Measurements from ENCODE around the gene ADAM10. TPM values are rescaled to one million over a fixed set of nuclear protein-coding genes. Genes with fewer than 3 reads are reported as not detected.

Gene ADAM10
- total RNA-seq, 1 experiment from 2014 or later, result 159 TPM

DNA sequence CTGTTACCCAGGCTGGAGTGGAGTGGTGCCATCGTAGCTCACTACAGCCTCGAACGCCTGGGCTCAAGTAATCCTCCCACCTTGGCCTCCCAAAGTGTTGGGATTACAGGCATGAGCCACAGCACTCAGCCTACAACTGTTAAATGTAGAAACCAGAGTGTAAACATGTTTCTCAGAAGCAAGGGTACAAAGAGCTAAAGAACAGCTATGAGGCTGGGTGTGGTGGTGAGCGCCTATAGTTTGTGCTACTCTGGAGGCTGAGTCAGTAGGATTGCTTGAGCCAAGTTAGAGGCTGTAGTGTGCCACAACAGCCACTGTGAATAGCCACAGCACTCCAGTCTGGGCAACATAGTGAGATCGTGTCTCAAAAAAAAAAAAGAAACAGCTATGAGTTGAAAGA is 16.8 kb upstream of the ADAM10 start:
- WGBS (ENCODE audit: extremely low coverage, insufficient read length, low lambda C conversion rate), result no CpG with 5 or more reads among the region's 5 CpGs

More for the DNA sequence above, 16.8 kb upstream of the ADAM10 start:
- no peaks in the 10 kb centered on the region for H3K79me2 ChIP-seq (ENCODE audit: insufficient read depth, low read length)
- no peak overlapping the region for H3K23ac ChIP-seq (ENCODE audit: insufficient read length, low read depth, low read length)
- H3K79me1 ChIP-seq (ENCODE audit: insufficient read depth, low read depth, low read length, poor library complexity, severe bottlenecking), result no peaks in the 10 kb centered on the region
- no peak overlapping the region for H2AFZ ChIP-seq (ENCODE audit: low read length)
- H2BK20ac ChIP-seq (ENCODE audit: low read depth, low read length, poor library complexity, severe bottlenecking), result no peak overlapping the region
- Mint-ChIP-seq H3K36me3 (ENCODE audit: insufficient read depth in 1 of 3, low read depth in 3 of 3) (peaks cover 0 to 6% (median 6%) of the 10 kb centered on the region in 3 experiments; a peak in 4 of 7 replicates), H3K9me3 (peaks cover 9 to 10% of the 10 kb centered on the region in 2 experiments; a peak in 4 of 5 replicates), H3K4me3 (no peak overlapping the region), H3K27me3 (ENCODE audit: low read depth) (no peaks in the 10 kb centered on the region), H3K4me1 (peaks cover 8 to 11% of the 10 kb centered on the region in 2 experiments; a peak in 3 of 4 replicates), H3K27ac (peak overlapping the region in 1 of 3 experiments; percentile 13; a peak in 1 of 7 replicates)
- H2AK5ac ChIP-seq (ENCODE audit: insufficient read length, low read length), result no peak overlapping the region
- DNase-seq, result no peak
- no peak overlapping the region for H4K91ac ChIP-seq (ENCODE audit: insufficient read length, low read depth, low read length)
- H3K14ac ChIP-seq (ENCODE audit: insufficient read depth, low read length), result no peak overlapping the region
- H3K4ac ChIP-seq (ENCODE audit: low read depth, low read length), result no peak overlapping the region
- H2BK15ac ChIP-seq (ENCODE audit: low read depth, low read length), result no peak overlapping the region
- H3K18ac ChIP-seq (ENCODE audit: insufficient read length, low read depth, low read length), result no peak overlapping the region
- H3K27me3 ChIP-seq (ENCODE audit: insufficient read depth, low read length), result no peaks in the 10 kb centered on the region
- TF ChIP-seq, protein P1, sequence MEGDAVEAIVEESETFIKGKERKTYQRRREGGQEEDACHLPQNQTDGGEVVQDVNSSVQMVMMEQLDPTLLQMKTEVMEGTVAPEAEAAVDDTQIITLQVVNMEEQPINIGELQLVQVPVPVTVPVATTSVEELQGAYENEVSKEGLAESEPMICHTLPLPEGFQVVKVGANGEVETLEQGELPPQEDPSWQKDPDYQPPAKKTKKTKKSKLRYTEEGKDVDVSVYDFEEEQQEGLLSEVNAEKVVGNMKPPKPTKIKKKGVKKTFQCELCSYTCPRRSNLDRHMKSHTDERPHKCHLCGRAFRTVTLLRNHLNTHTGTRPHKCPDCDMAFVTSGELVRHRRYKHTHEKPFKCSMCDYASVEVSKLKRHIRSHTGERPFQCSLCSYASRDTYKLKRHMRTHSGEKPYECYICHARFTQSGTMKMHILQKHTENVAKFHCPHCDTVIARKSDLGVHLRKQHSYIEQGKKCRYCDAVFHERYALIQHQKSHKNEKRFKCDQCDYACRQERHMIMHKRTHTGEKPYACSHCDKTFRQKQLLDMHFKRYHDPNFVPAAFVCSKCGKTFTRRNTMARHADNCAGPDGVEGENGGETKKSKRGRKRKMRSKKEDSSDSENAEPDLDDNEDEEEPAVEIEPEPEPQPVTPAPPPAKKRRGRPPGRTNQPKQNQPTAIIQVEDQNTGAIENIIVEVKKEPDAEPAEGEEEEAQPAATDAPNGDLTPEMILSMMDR (conservative IDR thresholded peaks at IDR 0.05), result no peak
- H2BK12ac ChIP-seq (ENCODE audit: insufficient read length, low read depth, low read length), result no peak overlapping the region
- no peak overlapping the region for H2BK120ac ChIP-seq (ENCODE audit: low read depth, low read length, poor library complexity, severe bottlenecking)
- no peaks in the 10 kb centered on the region for H3K9me3 ChIP-seq (ENCODE audit: control insufficient read depth, low read depth, low read length)
- no peaks in the 10 kb centered on the region for H3K4me1 ChIP-seq (ENCODE audit: insufficient read depth, low read length)
- no peaks in the 10 kb centered on the region for H4K20me1 ChIP-seq (ENCODE audit: control insufficient read depth, insufficient read depth, insufficient read length)
- no peak overlapping the region for H3K9ac ChIP-seq (ENCODE audit: extremely low read depth, insufficient read length, low read length)
- H3K4me2 ChIP-seq (ENCODE audit: insufficient read depth, insufficient read length, low read length), result no peak overlapping the region
- no peak overlapping the region for H3K56ac ChIP-seq (ENCODE audit: insufficient read length, low read depth, low read length)
- no peak overlapping the region for H3T11ph ChIP-seq (ENCODE audit: low read length)
- H4K5ac ChIP-seq (ENCODE audit: insufficient read length, low read depth, low read length), result no peak overlapping the region
- peaks cover 4% of the 10 kb centered on the region for H3K23me2 ChIP-seq (ENCODE audit: insufficient read length, low read depth, low read length, poor library complexity, severe bottlenecking)
- no peak overlapping the region for H2BK5ac ChIP-seq (ENCODE audit: insufficient read length, low read length)
- H3K27ac ChIP-seq (ENCODE audit: insufficient read length, low read depth, low read length), result no peak overlapping the region
- no peak overlapping the region for H4K8ac ChIP-seq (replicated peaks; ENCODE audit: insufficient read length, low read depth, low read length)

All from H9 (cell line).